ENCODE measurements around the gene CDK14. TPM values are rescaled to one million over a fixed set of nuclear protein-coding genes. Genes with fewer than 3 reads are reported as not detected.

CDK14 gene
- total and polyA plus RNA-seq, 2 of the 8 experiments (the other 6 are each of a cell fraction or from before 2014, with no cell fraction given) = 5.5 to 47.3 TPM

DNA sequence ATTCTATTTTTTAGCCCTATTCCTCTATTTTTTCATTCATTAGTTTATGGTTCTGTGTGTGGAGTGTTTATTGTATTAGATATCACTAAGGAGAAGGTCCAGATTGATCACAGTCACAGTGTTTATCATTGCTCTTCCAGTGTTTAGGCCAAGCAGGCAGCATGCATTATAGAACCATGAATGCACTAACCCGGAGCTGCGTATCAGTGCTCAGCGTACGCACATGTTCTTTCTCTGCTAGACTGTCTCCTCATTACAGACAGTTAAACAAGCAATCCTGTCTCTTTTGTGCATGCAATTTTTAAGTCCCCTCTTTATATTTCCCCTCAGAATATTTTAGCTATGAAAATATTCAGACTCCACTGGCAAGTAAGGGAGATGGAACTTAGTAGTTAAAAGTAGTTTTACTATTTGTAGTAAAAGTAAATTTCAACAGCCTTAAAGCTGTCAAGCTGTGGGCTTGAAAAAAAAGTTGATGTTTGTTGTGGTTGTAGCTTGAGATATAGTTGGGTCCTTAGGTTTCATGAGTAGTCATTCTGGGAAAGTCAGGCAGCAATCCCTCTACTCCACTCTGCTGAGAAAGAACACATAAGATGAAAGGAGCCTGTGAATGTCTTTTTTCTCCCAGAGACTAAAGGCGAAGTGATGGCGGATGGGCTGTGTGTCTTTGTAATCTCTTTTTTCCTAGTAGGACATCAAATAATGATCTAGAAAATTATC is 260.4 kb downstream of the CDK14 start:
- Histone ChIP-seq H2AFZ (ENCODE audit: low read length) (no peak overlapping the region), H3K56ac (replicated peaks; ENCODE audit: insufficient read length, low read depth, low read length) (no peak overlapping the region), H3K36me3 (ENCODE audit: control insufficient read depth in 2 of 4, insufficient read depth in 4 of 4, low read length in 3 of 4) (no peaks in the 10 kb centered on the region), H3K9me3 (ENCODE audit: insufficient read depth in 2 of 2, low read depth in 1 of 2, low read length in 1 of 2) (no peaks in the 10 kb centered on the region), H2BK15ac (ENCODE audit: low read length) (no peak overlapping the region), H3K4me3 (ENCODE audit: extremely low read depth in 1 of 4, insufficient read depth in 2 of 4, low read depth in 3 of 4, low read length in 4 of 4) (no peak overlapping the region), H3K4me2 (ENCODE audit: insufficient read depth in 1 of 2, low read depth in 2 of 2, low read length in 2 of 2) (no peak overlapping the region), H3K79me2 (ENCODE audit: control insufficient read depth in 1 of 2, insufficient read depth in 2 of 2, low read length in 2 of 2) (no peaks in the 10 kb centered on the region), H4K91ac (replicated peaks; ENCODE audit: insufficient read length, low read length) (no peak overlapping the region), H2AK5ac (ENCODE audit: low read depth, low read length) (no peak overlapping the region), H3K27ac (ENCODE audit: low read depth, low read length) (no peak overlapping the region), H4K5ac (ENCODE audit: insufficient read length, low read depth, low read length) (no peak overlapping the region), H3K23ac (ENCODE audit: insufficient read length) (no peak overlapping the region), H3K18ac (ENCODE audit: extremely low read depth, low read length) (no peak overlapping the region), H2BK120ac (replicated peaks; ENCODE audit: low read depth, low read length) (no peak overlapping the region), H4K8ac (ENCODE audit: extremely low read depth, insufficient read depth, low read length) (no peak overlapping the region), H3K23me2 (ENCODE audit: low read depth, low read length) (no peaks in the 10 kb centered on the region), H3K27me3 (replicated peaks in 1 of 4; ENCODE audit: control insufficient read depth in 3 of 4, extremely low read depth in 1 of 4, insufficient read depth in 3 of 4, low read length in 3 of 4) (no peaks in the 10 kb centered on the region), H3K4ac (replicated peaks; ENCODE audit: insufficient read length, low read depth, low read length) (no peak overlapping the region), H3K79me1 (ENCODE audit: low read depth, low read length) (no peaks in the 10 kb centered on the region), H2BK20ac (ENCODE audit: low read length) (no peak overlapping the region), H2BK12ac (ENCODE audit: low read depth, low read length) (no peak overlapping the region), H3K14ac (ENCODE audit: insufficient read length) (no peak overlapping the region), H3K4me1 (replicated peaks in 1 of 4; ENCODE audit: control insufficient read depth in 3 of 4, insufficient read depth in 4 of 4, low read length in 3 of 4) (peaks cover 0 to 5% (median 0%) of the 10 kb centered on the region in 4 experiments; a peak in 1 of 7 replicates), H4K20me1 (replicated peaks in 1 of 2; ENCODE audit: control insufficient read depth in 1 of 2, insufficient read depth in 2 of 2, low read length in 2 of 2) (no peaks in the 10 kb centered on the region), H3K9ac (replicated peaks in 1 of 4; ENCODE audit: extremely low read depth in 1 of 4, low read depth in 3 of 4, low read length in 3 of 4) (no peak overlapping the region), H2BK5ac (ENCODE audit: low read depth, low read length) (no peak overlapping the region)
- FAIRE-seq (no peak), DNase-seq (ENCODE audit: low read depth in 1 of 2, low spot score in 2 of 2) (no peak)
- CTCF ChIA-PET (ENCODE audit: partially characterized antibody) = interaction anchor here (0.8 to 1.1 kb wide), 3 partner anchors 13 to 178 kb away, joined by 3 to 4 read pairs (median 3); no protein-coding TSS in a partner anchor
- WGBS, 2 experiments (ENCODE audit: extremely low coverage in 1 of 2, insufficient coverage in 1 of 2, insufficient read length in 1 of 2, insufficient replicate concordance in 2 of 2, low coverage in 1 of 2, low lambda C conversion rate in 2 of 2, missing lambda C conversion rate in 1 of 2) = 98% methylated on average over 6 of the region's 6 CpGs; no CpG with 5 or more reads in 1 of the 2 experiments
- POLR2A ChIA-PET (ENCODE audit: partially characterized antibody) = no interaction called here
- TF ChIP-seq POLR2A (IDR thresholded peaks at IDR 0.05; ENCODE audit: control extremely low read depth in 1 of 2, low read depth in 2 of 2, low read length in 2 of 2) (no peak), CBX8 (IDR thresholded peaks at IDR 0.05; ENCODE audit: borderline replicate concordance, low read depth, low read length) (no peak), CREB1 (IDR thresholded peaks at IDR 0.05) (no peak), EZH2 (IDR thresholded peaks at IDR 0.05; ENCODE audit: low read depth, low read length, severe bottlenecking) (no peak), SRF (IDR thresholded peaks at IDR 0.05; ENCODE audit: low read depth, low read length) (no peak), EGR1 (IDR thresholded peaks at IDR 0.05; ENCODE audit: borderline replicate concordance, low read depth, low read length) (no peak), RAD21 (IDR thresholded peaks at IDR 0.05 in 1 of 2, conservative IDR thresholded peaks at IDR 0.05 in 1 of 2; ENCODE audit: low read depth in 2 of 2, low read length in 2 of 2) (no peak), BRCA1 (IDR thresholded peaks at IDR 0.05; ENCODE audit: low read depth, low read length) (no peak), RBBP5 (IDR thresholded peaks at IDR 0.05; ENCODE audit: borderline replicate concordance, low read depth, low read length) (no peak)
